DMS 273 (cell line): ENCODE measurements around the gene POSTN.

Experiments
- DNase-seq: peaks from one replicate; lab custom pipeline; 2025; ENCODE audit not compliant: unreplicated experiment; lab: John Stamatoyannopoulos, UW

Gene POSTN

GRCh38 chr13:37598597-37598996 is at the start of gene POSTN:
Gene POSTN (minus strand): TSS chr13:37598768. CDS start chr13:37598726, 42 bp downstream.
- no peak for DNase-seq

DNA sequence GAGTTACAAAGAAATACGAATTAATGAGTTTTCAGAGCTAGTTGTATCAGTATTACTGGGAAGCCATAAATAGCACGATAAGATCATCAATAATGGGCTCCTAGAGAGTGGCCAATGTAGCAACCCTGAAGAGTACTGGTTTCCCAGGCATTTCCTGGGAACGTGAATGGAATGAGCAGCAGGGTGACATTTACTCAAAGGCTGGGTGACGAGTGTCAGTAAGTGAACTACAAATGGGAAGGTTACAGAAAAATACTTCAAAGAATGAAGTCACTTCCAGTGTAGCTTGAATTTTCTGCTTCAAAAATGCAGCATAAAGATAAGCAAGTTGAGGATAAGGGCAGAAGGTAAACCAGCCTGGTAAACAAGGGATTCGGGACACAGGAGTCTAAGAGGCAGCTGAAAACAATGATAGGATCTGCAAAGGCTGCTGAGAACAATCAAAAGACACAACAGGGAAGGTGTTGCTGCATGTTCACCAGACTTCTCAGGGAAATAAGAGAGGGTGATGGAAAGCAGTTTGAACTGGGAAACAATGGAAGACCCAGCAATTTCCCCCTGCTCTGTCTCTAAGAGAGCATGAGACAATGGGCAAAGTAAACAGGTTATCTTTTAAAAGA is 48.6 kb upstream of the POSTN start:
- no peak for DNase-seq

- DNase-seq: no peak
These were observed 48.0 kb upstream of the POSTN start for GRCh38 chr13:37646531-37646930.

DNA sequence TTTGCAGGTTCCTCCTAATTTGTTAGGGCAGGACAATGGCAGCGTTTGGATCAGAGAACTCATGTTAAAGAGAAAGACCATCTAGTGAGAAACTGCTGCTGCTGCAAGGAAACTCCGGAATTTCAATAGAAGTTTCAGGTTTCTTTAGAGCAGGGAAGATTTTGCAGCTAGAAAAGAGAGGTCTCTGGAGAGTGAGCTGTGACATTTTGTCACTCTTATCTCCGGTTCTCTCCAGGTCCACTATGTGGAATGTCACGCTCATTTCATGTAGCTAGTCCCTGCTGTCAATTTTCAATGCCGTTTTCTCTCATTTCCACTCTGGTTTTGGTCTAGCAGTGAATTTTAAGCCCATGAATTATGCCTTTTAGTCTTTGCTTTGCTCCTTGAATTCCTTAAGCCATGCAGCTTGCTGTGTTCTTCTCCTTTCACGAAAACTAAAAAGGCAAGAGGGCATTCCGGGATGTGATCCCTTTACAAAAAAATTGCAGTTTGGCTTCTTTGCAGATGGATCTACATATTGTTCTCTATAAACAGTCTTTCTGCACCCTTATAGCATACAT is 46.7 kb upstream of the POSTN start:
- DNase-seq: no peak

GRCh38 chr13:37641391-37641790 is 42.8 kb upstream of the POSTN start:
- DNase-seq: peak; percentile 7

- peak; percentile 43 for DNase-seq
These were observed 41.9 kb upstream of the POSTN start for GRCh38 chr13:37640499-37640898.

GRCh38 chr13:37636701-37637100 is 38.1 kb upstream of the POSTN start:
- DNase-seq: no peak

GRCh38 chr13:37632294-37632693 is 33.7 kb upstream of the POSTN start:
- DNase-seq: no peak

GRCh38 chr13:37627428-37627827 is 28.9 kb upstream of the POSTN start:
- no peak for DNase-seq

- DNase-seq: peak; percentile 3
These were observed 23.3 kb upstream of the POSTN start for GRCh38 chr13:37621811-37622361.

DNA sequence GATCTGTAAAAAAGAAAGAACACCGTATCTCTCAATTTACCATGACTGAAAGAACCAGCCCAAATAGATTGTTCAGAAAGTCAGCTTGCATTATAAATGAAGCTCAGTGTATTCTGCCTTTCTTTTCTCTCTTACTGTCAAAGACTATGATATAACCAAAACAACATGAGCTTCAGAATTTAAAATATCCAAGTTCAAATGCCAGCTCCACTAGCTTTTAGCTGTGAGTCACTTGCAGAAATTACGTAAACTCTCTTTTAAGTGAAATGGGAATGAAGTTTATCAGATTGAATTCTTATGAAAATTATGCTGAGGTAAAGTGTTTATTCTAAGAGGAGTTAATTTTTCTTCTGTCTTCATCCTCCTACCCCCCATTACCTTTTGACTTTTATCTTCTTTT is 20.0 kb upstream of the POSTN start:
- no peak for DNase-seq

DNA sequence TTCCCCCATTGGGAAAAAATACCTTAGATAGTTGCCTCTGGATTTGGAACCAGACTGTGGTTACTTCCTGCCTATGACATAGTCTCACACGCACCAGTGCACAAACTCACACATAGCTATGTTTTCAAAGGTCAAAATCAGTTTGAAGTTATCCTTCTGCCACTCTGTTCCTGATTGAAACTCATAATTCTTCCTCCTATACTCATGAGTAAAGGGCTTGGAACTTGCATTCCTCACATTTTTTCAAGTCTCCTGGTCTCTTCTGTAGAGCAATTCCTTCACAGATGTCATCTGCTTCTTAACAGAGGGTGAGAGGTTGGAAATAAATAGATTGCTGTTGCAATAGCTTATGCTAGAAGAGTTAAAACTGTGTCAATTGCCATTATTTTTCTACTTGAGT is 18.6 kb upstream of the POSTN start:
- DNase-seq: no peak

DNA sequence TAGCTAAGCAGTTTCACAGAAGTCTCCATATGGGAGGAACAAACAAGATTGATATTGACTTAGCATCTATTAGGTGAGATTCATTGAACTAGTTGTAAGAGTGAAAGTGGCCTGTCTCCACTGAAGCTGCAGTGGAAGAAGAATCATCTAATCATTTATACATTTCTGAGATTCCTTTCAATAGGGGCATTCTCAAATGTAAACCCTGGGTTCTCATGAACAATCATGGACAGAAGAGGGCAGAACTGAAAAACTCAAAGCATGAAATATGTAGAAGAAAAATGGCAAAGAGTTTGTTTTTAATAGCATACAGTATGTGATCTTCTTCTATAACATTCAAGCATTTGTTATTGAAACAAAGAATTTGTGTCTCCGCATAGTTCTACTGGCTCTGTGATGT is 17.6 kb upstream of the POSTN start:
- no peak for DNase-seq

GRCh38 chr13:37615276-37615675 is 16.7 kb upstream of the POSTN start:
- DNase-seq: no peak

GRCh38 chr13:37613638-37614037 is 15.1 kb upstream of the POSTN start:
- no peak for DNase-seq

- no peak for DNase-seq
These were observed 14.7 kb upstream of the POSTN start for GRCh38 chr13:37613236-37613635.

GRCh38 chr13:37608750-37609339 is 10.3 kb upstream of the POSTN start:
- peak; percentile 3 for DNase-seq

DNA sequence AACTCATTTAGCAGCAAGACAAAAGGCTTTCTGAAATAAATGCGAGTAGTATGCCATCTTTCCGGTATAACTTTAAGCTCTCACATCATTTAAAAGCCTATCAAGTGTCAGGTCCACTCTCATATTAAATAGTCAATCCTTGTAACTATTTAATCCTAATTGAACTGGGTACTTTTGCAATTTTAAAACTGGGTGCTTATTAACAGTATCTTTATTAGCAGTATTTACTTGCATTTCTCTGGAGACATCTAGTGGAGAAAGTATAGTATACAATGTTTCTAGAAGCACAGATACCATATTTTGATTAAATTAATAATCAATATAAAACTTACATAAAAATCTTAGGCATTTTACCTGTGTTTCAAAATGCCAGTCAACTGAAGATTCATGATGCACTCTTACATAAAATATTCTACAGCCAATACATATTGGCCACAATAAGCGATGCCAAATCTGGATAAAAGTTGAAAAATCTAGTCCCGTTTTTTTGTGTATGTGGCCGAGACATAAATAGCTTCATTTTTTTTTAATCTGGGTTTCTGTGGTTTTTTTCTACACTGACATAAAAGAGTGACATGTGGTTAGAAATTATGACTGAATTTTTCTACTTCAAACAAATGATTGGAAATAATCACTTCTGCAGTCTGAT is 4.3 kb upstream of the POSTN start:
- peak; percentile 19 for DNase-seq

GRCh38 chr13:37601648-37602440 is 3.3 kb upstream of the POSTN start:
- DNase-seq: no peak

DNA sequence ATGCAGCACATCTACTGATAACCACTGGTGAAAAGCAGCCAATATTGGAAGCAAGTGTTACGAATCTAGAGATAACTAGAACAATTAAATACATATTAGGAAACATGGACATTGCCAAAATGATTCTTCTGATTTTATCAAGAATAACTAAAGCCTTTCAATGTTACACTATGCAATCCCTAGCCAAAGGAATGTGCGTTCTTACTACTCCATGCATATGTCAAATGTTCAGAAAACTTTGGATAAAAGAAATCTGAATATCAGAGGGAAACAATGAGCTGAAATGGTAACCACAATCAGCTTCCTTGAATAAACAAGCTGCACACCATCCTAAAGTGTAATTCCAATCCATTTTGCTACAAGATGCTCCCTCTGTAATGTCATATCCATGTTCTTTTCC is 951 bp upstream of the POSTN start:
- DNase-seq: no peak

DNA sequence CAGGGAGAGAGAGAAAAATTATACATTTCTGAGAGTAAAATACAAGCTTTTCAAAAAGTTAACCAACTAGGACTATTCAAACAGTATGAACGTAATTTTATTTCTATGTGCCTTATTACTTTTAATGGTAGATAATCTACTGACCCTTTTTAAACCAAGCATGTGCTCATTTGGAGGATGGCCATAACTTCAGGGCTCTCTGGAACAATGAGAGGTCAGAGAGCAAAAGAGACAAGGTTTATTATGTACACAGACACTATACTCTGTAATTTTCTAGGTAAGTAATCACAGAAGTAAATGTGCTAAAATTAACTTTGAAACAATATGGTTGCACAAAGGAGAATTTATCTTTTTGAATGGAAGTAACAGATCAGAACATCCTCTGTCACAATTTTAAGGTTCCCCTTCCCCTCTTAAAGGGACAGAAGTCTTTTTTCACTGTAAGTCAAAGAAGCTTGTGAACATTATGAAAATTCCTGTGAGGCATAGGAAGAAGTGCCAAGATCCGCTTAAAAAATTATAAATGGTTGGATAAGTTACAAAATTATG is 1.0 kb downstream of the POSTN start:
- no peak for DNase-seq
